Erythroblast (primary cell): ENCODE data around the gene LIN9.

Experiments used
- GATA1 ChIP-seq: IDR thresholded peaks from 2 replicates; pipeline ENCODE4 v1.6.1; 2011; ENCODE audit warnings: low read depth, mild to moderate bottlenecking, control low read depth, low read length, moderate library complexity
- POLR2A ChIP-seq: IDR thresholded peaks from 2 replicates; pipeline ENCODE4 v1.6.1; 2011; ENCODE audit warnings: mild to moderate bottlenecking, low read length

DNA sequence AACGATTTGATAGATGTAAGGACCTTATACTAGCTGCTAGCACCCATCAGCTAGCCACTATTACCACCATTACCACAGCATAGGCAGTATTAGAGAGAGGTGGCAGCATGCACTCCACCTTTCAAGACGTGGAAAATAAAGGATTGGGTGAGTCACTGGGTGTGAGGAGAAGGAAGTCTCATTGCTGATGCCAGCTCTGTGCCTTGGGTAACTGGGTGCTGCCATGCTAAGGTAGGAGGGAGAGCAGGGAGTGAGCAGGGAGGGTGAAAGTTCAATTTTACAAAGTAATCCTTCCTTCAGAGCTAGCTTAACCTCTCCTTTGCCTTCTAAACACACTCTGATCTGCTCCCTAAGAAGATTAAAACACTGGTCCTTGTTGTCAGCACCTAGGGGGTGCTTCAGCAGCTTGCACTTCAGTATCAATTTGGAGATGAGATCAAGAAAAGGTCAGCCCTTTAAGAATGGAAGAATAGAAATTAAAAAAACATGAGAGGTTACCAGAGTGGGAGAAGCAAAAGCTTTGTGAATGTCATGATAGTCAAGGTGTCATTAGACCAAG is 1.8 kb upstream of the LIN9 start:
- no peak for TF ChIP-seq POLR2A
- no peak for TF ChIP-seq GATA1
